HUES48 (cell line): ENCODE results near the gene ERBB2.
A peak's percentile ranks its signal among the peaks of the same experiment; 100 is the strongest.

Source experiments
- H3K27ac ChIP-seq: one replicate; pipeline ENCODE4 v1.7.0; 2013; ENCODE audit warnings: low read depth, low read length, inconsistent platforms
- H3K27me3 ChIP-seq: 2 replicates; pipeline ENCODE4 v1.6.1; 2013; ENCODE audit warnings: mild to moderate bottlenecking, low read length; ENCODE audit not compliant: control insufficient read depth, insufficient read depth
- H3K36me3 ChIP-seq: 2 replicates; pipeline ENCODE4 v1.6.1; 2013; ENCODE audit warnings: low read length; ENCODE audit not compliant: control insufficient read depth, insufficient read depth
- H3K4me1 ChIP-seq: 2 replicates; pipeline ENCODE4 v1.6.1; 2013; ENCODE audit warnings: mild to moderate bottlenecking, low read length; ENCODE audit not compliant: control insufficient read depth, insufficient read depth
- H3K4me3 ChIP-seq: 2 replicates; pipeline ENCODE4 v1.5.1; 2013; ENCODE audit warnings: mild to moderate bottlenecking, low read depth, low read length
- H3K9ac ChIP-seq: 2 replicates; pipeline ENCODE4 v1.6.1; 2013; ENCODE audit warnings: mild to moderate bottlenecking, low read depth, low read length, moderate library complexity
- H3K9me3 ChIP-seq: 2 replicates; pipeline ENCODE4 v1.6.1; 2013; ENCODE audit warnings: low read length; ENCODE audit not compliant: control insufficient read depth, insufficient read depth

The ERBB2 gene

GRCh38 chr17:39700148-39700987 is 504 bp downstream of the ERBB2 start:
- Histone ChIP-seq H3K4me1 (peaks cover 70% of the 10 kb centered on the region), H3K27me3 (no peaks in the 10 kb centered on the region), H3K4me3 (peak overlapping the region; percentile 80), H3K27ac (peak overlapping the region; percentile 88), H3K9me3 (no peaks in the 10 kb centered on the region), H3K9ac (peak overlapping the region; percentile 78), H3K36me3 (peaks cover 17% of the 10 kb centered on the region; the same call in 1 of the 2 replicates)

DNA sequence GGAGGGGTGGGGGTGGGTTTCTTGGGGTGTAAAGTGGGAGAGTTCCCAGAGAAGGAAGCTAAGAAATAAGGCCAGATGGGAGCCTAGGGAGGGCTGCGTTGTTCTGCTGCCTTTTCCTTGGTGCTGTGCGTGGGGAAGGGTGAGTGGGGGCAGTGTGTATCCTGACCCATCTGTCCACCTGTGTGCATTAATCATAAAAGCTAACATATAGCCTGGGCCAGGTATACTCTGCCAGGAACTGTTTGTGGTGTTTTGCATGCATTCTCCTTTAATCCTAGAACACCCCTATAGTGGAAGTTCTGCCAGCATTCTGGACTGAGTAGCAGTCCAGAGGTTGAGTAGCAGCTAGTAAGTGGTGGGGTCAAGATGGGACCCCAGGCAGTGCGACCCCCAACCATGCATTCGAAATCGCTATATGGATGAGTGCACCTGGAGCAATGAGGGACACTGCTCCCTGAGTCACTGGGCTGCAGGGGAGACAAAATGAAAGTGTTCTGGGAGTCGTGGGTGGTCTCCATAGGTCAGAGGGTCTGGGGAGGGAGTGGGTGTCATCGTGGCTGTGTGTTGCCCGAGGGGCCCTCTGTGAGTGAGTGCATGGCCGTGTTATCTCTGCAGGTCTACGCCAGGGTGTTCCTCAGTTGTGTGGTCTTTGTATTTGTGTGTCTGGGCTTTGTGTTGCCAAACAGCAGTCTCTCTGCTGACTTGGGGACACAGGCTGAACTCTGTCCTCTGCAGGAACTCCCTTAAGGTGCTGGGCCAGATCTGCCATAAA is 1.3 kb downstream of the ERBB2 start:
- peak overlapping the region; percentile 78 for H3K9ac ChIP-seq
- peak overlapping the region; percentile 80 for H3K4me3 ChIP-seq

DNA sequence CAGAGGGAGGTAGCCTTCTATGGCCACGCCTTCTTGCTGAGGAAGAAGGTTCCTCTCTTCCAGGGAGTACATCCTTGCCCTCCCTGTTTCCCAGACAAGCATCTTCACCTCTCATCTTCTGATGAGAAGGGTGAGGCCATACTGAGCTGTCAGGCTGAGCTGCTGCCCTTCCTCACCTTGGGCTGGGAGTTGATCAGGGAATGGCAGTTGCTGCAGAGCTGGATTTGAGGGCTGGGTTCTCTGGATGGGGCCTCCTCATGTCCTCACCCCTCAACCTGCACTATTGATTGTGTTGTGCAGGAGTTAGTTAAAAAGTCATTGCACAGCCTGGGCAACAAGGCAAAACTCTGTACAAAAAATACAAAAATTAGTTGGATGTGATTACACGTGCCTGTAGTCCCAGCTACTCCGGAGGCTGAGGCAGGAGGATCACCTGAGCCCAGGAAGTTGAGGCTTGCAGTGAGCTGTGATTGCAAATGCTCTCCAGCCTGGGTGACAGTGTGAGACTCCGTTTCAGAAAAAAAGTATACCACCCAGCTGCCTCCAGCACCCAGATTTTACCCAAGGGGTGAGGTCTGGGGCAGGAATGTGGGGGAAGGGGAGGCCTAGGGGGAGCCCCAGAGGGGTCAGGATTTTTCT is 2.0 kb downstream of the ERBB2 start:
- no peaks in the 10 kb centered on the region for H3K9me3 ChIP-seq
- no peaks in the 10 kb centered on the region for H3K27me3 ChIP-seq
- H3K4me3 ChIP-seq, result peak overlapping the region; percentile 80
- H3K27ac ChIP-seq, result peak overlapping the region; percentile 13
- no peak overlapping the region for H3K9ac ChIP-seq
- peaks cover 66% of the 10 kb centered on the region for H3K4me1 ChIP-seq
- peaks cover 23% of the 10 kb centered on the region for H3K36me3 ChIP-seq

More for the DNA sequence above, 1.3 kb downstream of the ERBB2 start:
- Histone ChIP-seq H3K27me3 (no peaks in the 10 kb centered on the region), H3K27ac (peak overlapping the region; percentile 13), H3K4me1 (peaks cover 72% of the 10 kb centered on the region), H3K9me3 (no peaks in the 10 kb centered on the region), H3K36me3 (peaks cover 17% of the 10 kb centered on the region; the same call in 1 of the 2 replicates)

DNA sequence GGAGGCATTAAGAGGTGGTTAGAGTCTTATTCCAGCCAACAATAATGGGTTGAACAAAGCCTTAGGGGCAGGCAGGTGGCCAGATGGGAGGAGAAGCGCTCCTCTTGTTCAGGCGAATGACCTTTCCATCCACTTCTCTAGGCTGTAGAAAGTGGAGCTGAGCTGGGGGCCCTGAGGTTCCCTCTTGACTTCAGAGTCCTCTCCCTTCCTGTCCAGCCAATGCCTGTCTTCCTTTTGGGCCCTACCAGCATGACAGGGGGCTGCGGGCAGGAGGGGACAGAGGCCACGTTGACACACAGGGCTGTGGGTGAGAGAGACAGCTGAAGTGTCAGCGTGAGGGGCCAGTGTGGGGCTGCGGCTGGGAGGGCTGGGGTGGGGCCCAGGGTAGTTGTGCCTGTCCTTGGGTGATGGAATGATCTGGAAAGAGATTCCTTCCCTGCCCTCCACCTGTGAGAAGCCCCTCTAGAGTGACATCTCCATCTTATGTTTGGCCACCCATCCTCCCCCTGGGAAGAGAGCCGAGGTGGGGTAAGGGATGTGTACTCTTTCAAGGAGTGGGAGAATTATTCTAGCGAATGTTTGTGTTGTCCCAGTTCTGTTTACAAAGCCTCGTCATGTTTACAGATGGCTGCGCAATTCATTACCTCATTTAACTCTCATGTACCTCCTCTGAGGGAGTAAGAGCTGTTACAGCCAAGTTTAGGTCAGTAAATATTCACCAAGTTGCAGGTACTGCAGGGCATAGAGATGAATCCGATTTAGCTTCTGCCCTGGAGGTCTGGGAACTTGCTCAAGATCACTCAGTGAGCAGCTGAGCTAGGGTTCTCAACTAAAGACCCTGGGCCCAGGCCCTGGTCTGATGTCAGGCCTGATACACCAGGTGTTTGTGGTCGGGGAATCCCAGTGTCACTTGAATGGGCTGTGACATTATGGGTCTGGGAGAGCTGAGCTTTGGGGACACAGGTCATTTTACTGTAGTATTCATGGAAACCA is 3.3 kb downstream of the ERBB2 start:
- H3K27ac ChIP-seq, result peak overlapping the region; percentile 68
- peaks cover 36% of the 10 kb centered on the region for H3K36me3 ChIP-seq
- no peaks in the 10 kb centered on the region for H3K27me3 ChIP-seq
- H3K4me3 ChIP-seq, result peak overlapping the region; percentile 80
- peaks cover 63% of the 10 kb centered on the region for H3K4me1 ChIP-seq
- no peak overlapping the region for H3K9ac ChIP-seq
- H3K9me3 ChIP-seq, result no peaks in the 10 kb centered on the region

- H3K4me3 ChIP-seq, result no peak overlapping the region; the same call in 1 of the 2 replicates
- H3K4me1 ChIP-seq, result peaks cover 58% of the 10 kb centered on the region
- peak overlapping the region; percentile 68 for H3K27ac ChIP-seq
- H3K9ac ChIP-seq, result no peak overlapping the region
- H3K36me3 ChIP-seq, result peaks cover 44% of the 10 kb centered on the region
- H3K9me3 ChIP-seq, result no peaks in the 10 kb centered on the region
- H3K27me3 ChIP-seq, result no peaks in the 10 kb centered on the region
These were observed 4.0 kb downstream of the ERBB2 start for GRCh38 chr17:39703913-39704312.

DNA sequence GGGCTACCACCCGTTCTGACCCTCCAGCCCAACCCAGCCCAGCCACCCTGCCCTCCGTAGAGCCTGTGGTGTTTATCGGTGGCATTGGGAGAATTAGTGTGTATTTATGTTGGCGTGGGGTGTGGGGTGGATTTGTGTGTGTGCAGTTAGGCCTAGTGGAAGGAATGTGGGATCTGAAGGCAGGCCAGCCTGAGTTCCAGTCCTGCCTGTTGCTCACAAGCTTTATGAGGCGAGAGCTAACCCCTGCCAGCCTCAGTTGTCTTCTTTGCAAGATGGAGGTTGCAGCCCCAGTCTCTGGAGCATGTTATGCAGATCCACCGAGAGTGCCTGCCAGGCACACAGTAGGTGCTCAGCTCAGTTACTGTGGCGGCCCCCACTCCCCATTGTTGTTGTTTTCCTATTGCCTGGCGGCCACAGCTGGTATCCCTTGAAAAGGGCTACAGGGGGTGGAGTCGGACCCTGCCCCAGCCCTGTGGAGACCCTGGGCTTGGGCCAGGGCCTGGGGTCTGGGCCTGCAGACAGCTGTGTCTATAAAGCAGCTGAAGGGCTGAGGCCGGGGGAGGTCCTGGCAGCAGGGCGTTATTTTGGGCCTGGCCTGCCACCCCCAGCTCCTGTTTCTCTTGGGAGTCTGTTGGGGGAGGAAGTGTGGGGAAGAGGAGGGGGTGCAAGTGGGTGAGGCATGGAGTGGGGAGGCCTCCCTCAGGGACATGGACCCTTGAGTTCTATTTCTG is 5.1 kb downstream of the ERBB2 start:
- H3K9me3 ChIP-seq, result no peaks in the 10 kb centered on the region
- H3K9ac ChIP-seq, result no peak overlapping the region
- peaks cover 54% of the 10 kb centered on the region for H3K36me3 ChIP-seq
- peak overlapping the region; percentile 76 for H3K27ac ChIP-seq
- H3K27me3 ChIP-seq, result no peaks in the 10 kb centered on the region
- peaks cover 51% of the 10 kb centered on the region for H3K4me1 ChIP-seq
- H3K4me3 ChIP-seq, result peak overlapping the region; percentile 17; the same call in 1 of the 2 replicates

DNA sequence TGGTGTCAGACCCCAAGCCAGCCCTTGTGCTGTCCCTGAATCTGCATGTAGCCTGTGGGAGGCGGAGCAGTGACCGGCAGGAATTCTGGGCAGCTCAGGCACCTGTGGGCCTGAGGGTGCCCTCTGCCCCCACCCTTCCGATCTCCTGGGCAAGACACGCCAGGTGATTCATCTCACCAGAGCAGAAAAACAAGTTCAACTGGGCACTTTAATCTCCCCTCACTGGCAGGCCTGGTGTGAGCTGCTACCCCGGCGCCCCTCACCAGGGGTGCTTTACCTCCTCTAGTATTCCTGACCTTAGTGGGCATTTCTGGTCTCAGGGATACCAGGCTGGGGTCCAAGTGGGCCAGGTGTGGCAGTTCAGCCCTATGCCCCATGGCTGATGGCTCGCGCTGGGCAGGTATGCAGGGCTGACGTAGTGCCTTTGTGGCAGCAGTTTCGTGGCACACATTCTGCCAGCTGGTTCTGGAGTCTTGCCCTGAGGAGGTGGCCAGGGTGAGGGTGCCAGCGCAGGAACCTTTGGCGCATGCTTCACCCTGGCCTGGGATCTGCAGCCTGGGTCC is 6.0 kb downstream of the ERBB2 start:
- H3K4me1 ChIP-seq, result peaks cover 51% of the 10 kb centered on the region

DNA sequence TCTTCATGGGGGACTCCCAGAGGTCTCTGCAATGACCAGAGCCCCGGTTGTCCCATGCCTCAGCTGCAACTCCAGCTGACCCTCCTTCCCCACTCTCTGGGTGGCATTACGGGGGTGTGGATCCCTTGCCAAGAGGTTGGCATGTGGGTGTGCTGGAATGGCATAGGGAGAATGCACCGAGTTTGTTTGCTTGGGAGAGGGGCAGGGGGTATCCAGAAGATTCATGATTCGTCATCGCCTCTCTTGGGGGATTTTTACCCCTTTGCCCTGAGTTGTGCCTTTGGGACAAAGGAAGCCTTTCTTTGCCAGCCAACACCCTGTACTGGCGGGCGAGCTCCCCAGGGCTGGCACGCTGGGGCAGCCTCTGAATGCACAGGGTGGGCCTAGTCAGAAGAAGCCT is 6.5 kb downstream of the ERBB2 start:
- H3K4me3 ChIP-seq, result no peak overlapping the region
- no peaks in the 10 kb centered on the region for H3K27me3 ChIP-seq
- no peak overlapping the region; the same call in 1 of the 2 replicates for H3K9ac ChIP-seq
- H3K9me3 ChIP-seq, result no peaks in the 10 kb centered on the region
- H3K36me3 ChIP-seq, result peaks cover 68% of the 10 kb centered on the region
- peaks cover 49% of the 10 kb centered on the region for H3K4me1 ChIP-seq
- H3K27ac ChIP-seq, result no peak overlapping the region

More for the DNA sequence above, 6.0 kb downstream of the ERBB2 start:
- Histone ChIP-seq H3K9me3 (no peaks in the 10 kb centered on the region), H3K36me3 (peaks cover 63% of the 10 kb centered on the region), H3K27me3 (no peaks in the 10 kb centered on the region), H3K4me3 (no peak overlapping the region), H3K27ac (peak overlapping the region; percentile 76), H3K9ac (no peak overlapping the region; the same call in 1 of the 2 replicates)

DNA sequence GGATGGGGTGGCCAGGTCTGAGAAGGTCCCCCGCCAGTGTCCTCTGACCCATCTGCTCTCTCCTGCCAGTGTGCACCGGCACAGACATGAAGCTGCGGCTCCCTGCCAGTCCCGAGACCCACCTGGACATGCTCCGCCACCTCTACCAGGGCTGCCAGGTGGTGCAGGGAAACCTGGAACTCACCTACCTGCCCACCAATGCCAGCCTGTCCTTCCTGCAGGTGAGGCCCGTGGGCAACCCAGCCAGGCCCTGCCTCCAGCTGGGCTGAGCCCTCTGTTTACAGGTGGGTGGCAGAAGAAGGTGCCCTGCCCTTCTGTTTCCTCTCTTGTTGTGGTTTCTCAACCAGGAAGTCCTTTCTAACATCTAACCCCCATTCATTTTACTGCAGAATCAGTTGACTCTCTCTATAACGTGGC is 7.1 kb downstream of the ERBB2 start:
- peaks cover 43% of the 10 kb centered on the region for H3K4me1 ChIP-seq
- no peak overlapping the region for H3K4me3 ChIP-seq
- no peak overlapping the region for H3K27ac ChIP-seq
- peaks cover 73% of the 10 kb centered on the region for H3K36me3 ChIP-seq
- H3K9me3 ChIP-seq, result no peaks in the 10 kb centered on the region
- H3K9ac ChIP-seq, result no peak overlapping the region
- no peaks in the 10 kb centered on the region for H3K27me3 ChIP-seq
